ENCODE data around the gene ATXN1.

Gene ATXN1

GRCh38 chr6:16706911-16707783 is 54.1 kb downstream of the ATXN1 start:
- no peak for TF ChIP-seq CTCF (IDR thresholded peaks at IDR 0.05)

GRCh38 chr6:16706029-16706428 is 55.2 kb downstream of the ATXN1 start:
- no peak for TF ChIP-seq CTCF (IDR thresholded peaks at IDR 0.05)

- TF ChIP-seq CTCF (IDR thresholded peaks at IDR 0.05), result no peak
Observed at GRCh38 chr6:16705081-16705993, 55.9 kb downstream of the ATXN1 start.

- TF ChIP-seq CTCF (IDR thresholded peaks at IDR 0.05), result no peak
Observed at GRCh38 chr6:16704401-16705045, 56.7 kb downstream of the ATXN1 start.

GRCh38 chr6:16700916-16701234 is 60.4 kb downstream of the ATXN1 start:
- no peak for TF ChIP-seq CTCF (IDR thresholded peaks at IDR 0.05)

- no peak for TF ChIP-seq CTCF (IDR thresholded peaks at IDR 0.05)
Observed at GRCh38 chr6:16700202-16700915, 60.9 kb downstream of the ATXN1 start.
